ENCODE measurements around the gene NTRK2. TPM values are rescaled to one million over a fixed set of nuclear protein-coding genes. Genes with fewer than 3 reads are reported as not detected.

The NTRK2 gene
- total and polyA plus RNA-seq, 3 donors from 2014 or later, result 5.3 to 10.8 (median 5.6) TPM

GRCh38 chr9:84829997-84830696 lies 160.6 kb downstream of the NTRK2 start:
- intact Hi-C loops (cut with DNase I; ENCODE audit: low total_unique reads), result no loop called here
- no peaks in the 10 kb centered on the region for H3K27me3 ChIP-seq
- TF ChIP-seq POLR2A (IDR thresholded peaks at IDR 0.05) (no peak), CTCF (IDR thresholded peaks at IDR 0.05) (no peak)
- H3K36me3 ChIP-seq (ENCODE audit: low read depth, missing control alignments), result no peaks in the 10 kb centered on the region
- no peak overlapping the region for H3K27ac ChIP-seq
- DNase-seq, result no peak
- no peaks in the 10 kb centered on the region for H3K4me1 ChIP-seq
- WGBS, 2 donors, result 83 to 92% methylated on average over 6 of the region's 6 CpGs
- H3K4me3 ChIP-seq, result no peak overlapping the region
- H3K9me3 ChIP-seq, result no peaks in the 10 kb centered on the region

- Histone ChIP-seq H3K4me3 (no peak overlapping the region), H3K36me3 (ENCODE audit: low read depth, missing control alignments) (no peaks in the 10 kb centered on the region), H3K27ac (no peak overlapping the region), H3K4me1 (no peaks in the 10 kb centered on the region), H3K27me3 (no peaks in the 10 kb centered on the region), H3K9me3 (no peaks in the 10 kb centered on the region)
- TF ChIP-seq CTCF (IDR thresholded peaks at IDR 0.05) (no peak), POLR2A (IDR thresholded peaks at IDR 0.05) (no peak)
- 82 to 90% methylated on average over 4 of the region's 4 CpGs for WGBS, 2 donors
- DNase-seq, result no peak
- intact Hi-C loops (cut with DNase I; ENCODE audit: low total_unique reads), result no loop called here
Observed at GRCh38 chr9:84831377-84831776, 161.8 kb downstream of the NTRK2 start.

GRCh38 chr9:84832453-84832852 lies 162.9 kb downstream of the NTRK2 start:
- Histone ChIP-seq H3K27ac (no peak overlapping the region), H3K4me3 (no peak overlapping the region), H3K27me3 (no peaks in the 10 kb centered on the region), H3K36me3 (ENCODE audit: low read depth, missing control alignments) (no peaks in the 10 kb centered on the region), H3K4me1 (no peaks in the 10 kb centered on the region), H3K9me3 (no peaks in the 10 kb centered on the region)
- no peak for DNase-seq
- WGBS, 2 donors, result 86 to 90% methylated on average over 10 of the region's 10 CpGs
- intact Hi-C loops (cut with DNase I; ENCODE audit: low total_unique reads), result no loop called here
- no peak for TF ChIP-seq POLR2A (IDR thresholded peaks at IDR 0.05)
- TF ChIP-seq CTCF (IDR thresholded peaks at IDR 0.05), result no peak

GRCh38 chr9:84834426-84834825 lies 164.9 kb downstream of the NTRK2 start:
- Histone ChIP-seq H3K9me3 (no peaks in the 10 kb centered on the region), H3K36me3 (ENCODE audit: low read depth, missing control alignments) (no peaks in the 10 kb centered on the region), H3K4me3 (no peak overlapping the region), H3K27ac (no peak overlapping the region), H3K27me3 (no peaks in the 10 kb centered on the region), H3K4me1 (no peaks in the 10 kb centered on the region)
- no peak for DNase-seq
- 91 to 95% methylated on average over 4 of the region's 4 CpGs for WGBS, 2 donors
- TF ChIP-seq CTCF (IDR thresholded peaks at IDR 0.05), result no peak
- TF ChIP-seq POLR2A (IDR thresholded peaks at IDR 0.05), result no peak
- intact Hi-C loops (cut with DNase I; ENCODE audit: low total_unique reads), result no loop called here

- TF ChIP-seq POLR2A (IDR thresholded peaks at IDR 0.05) (no peak), CTCF (IDR thresholded peaks at IDR 0.05) (no peak)
- no peak for DNase-seq
- Histone ChIP-seq H3K4me3 (no peak overlapping the region), H3K27ac (no peak overlapping the region), H3K4me1 (no peaks in the 10 kb centered on the region), H3K36me3 (ENCODE audit: low read depth, missing control alignments) (no peaks in the 10 kb centered on the region), H3K9me3 (no peaks in the 10 kb centered on the region), H3K27me3 (no peaks in the 10 kb centered on the region)
- intact Hi-C loops (cut with DNase I; ENCODE audit: low total_unique reads), result no loop called here
- WGBS, 2 donors, result 84 to 88% methylated on average over 5 of the region's 5 CpGs
Observed at GRCh38 chr9:84835745-84836144, 166.2 kb downstream of the NTRK2 start.
